HG02938 (cell line): Measurements from ENCODE around the gene ZFP36L1.

Source experiments
- ATAC-seq: cut with Tn5 transposase; IDR thresholded peaks from one replicate; pipeline ENCODE4 v1.9.1; 2021; ENCODE audit warnings: mild to moderate bottlenecking, moderate library complexity; ENCODE audit not compliant: unreplicated experiment

ZFP36L1 gene

GRCh38 chr14:68785534-68786490, 7.1 kb downstream of the ZFP36L1 start:
- ATAC-seq = no peak

- no peak for ATAC-seq
Observed at GRCh38 chr14:68784978-68785533, 7.8 kb downstream of the ZFP36L1 start.

- no peak for ATAC-seq
Observed at GRCh38 chr14:68784226-68784910, 8.5 kb downstream of the ZFP36L1 start.

DNA sequence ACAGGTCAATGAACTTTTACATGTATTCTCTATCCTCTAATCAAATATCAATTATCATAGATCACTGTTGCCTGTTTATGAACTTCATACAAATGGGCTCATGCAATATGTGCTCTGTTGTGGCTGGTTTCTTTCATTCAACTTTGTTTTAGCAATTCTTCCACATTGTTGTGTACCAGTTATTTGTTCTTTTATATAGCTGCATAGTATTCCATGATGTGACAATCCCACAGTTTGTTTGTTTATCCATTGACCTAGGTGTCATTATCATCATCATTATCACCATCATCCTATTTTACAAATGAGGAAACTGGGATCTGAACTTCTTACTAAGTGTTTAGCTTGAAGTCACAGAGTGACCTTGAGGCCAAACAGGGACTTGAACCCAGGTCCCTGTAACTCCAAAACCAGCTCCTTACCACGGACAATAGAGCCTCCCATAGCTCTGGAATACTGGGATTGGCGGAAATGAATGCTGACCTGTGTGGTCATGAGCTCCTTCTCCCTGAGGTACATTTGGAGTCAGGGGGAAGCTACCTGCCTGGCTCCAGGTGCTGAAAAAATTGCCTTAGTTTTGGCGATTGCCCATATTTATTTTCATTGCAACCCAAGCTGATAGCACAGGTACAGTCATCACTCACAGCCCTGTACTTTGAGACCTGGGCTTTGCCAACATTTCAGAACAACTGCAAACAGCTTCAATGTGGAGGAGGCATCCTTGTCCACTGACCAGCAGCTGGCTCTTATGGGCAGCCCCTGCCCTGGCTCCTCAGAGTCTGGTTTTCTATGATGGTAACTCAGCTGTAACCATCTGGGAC, 9.2 kb downstream of the ZFP36L1 start:
- ATAC-seq = no peak

- ATAC-seq = no peak
Observed at GRCh38 chr14:68782091-68782981, 10.5 kb downstream of the ZFP36L1 start.

GRCh38 chr14:68781161-68782021, 11.5 kb downstream of the ZFP36L1 start:
- no peak for ATAC-seq

DNA sequence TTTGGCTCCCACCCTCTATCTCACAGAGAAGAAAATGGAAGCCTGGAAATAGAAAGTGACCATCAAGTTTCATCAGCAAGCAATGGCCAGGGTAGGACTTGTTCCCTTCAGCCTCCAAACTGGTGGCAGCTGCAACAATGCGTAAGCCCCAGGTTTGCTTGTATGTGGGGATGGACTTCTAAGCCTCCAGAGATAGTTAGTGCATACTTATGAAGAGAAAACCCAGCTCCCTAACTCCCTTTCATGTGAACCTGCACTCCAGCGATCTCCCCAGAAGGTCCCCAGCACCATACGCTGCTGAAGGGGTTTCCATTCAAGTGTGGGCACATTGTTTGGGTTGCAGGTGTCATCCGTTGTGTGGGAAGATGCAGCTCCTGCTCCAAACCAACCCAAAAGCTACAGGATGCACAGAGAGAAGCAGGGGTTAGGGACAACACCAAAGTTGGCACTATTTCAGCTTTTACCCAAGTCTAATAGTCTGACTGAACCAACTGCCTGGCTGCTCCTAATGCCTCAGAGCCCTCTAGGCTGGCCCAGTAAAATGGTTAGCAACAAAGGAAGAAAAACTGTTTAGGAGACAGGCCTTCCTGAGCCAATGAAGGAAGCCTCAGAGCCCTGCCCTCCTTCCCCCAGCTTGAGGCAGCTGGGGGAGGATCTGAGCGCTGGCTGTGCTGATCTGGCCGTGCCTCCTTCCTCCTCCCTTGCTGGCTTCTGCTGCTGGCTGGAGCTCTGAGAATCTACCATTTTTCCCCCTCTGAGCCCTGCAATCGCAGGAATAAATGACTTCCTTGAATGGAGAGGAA, 12.3 kb downstream of the ZFP36L1 start:
- no peak for ATAC-seq

DNA sequence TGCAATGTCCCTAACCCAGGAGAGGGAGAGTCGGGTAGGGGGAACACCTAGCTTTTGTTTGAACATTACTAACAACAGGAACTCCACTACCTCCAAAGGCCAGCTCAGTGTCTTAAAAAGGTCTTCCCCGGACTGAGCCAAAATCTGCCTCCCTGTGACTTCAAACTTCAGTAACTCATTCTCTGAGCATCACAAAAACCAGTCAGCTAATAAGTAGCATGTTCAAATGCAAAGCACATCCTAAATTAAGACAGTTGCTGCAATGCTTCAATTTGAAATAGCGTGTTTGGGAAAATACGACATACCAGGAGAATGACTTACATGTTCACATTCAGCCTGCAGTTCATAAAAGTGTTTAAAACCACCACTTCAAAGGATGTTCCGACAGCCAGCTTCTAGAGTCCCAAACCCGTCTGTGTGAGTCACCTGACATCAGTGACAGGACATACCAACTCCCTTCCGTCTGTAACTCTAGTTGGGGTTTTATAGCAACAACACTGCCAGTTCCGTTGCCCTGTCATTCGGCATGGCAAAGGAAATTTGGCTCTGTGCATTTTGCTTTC, 13.0 kb downstream of the ZFP36L1 start:
- ATAC-seq = no peak

GRCh38 chr14:68777644-68778043, 15.2 kb downstream of the ZFP36L1 start:
- ATAC-seq = no peak

- no peak for ATAC-seq
Observed at GRCh38 chr14:68775614-68776126, 17.2 kb downstream of the ZFP36L1 start.

DNA sequence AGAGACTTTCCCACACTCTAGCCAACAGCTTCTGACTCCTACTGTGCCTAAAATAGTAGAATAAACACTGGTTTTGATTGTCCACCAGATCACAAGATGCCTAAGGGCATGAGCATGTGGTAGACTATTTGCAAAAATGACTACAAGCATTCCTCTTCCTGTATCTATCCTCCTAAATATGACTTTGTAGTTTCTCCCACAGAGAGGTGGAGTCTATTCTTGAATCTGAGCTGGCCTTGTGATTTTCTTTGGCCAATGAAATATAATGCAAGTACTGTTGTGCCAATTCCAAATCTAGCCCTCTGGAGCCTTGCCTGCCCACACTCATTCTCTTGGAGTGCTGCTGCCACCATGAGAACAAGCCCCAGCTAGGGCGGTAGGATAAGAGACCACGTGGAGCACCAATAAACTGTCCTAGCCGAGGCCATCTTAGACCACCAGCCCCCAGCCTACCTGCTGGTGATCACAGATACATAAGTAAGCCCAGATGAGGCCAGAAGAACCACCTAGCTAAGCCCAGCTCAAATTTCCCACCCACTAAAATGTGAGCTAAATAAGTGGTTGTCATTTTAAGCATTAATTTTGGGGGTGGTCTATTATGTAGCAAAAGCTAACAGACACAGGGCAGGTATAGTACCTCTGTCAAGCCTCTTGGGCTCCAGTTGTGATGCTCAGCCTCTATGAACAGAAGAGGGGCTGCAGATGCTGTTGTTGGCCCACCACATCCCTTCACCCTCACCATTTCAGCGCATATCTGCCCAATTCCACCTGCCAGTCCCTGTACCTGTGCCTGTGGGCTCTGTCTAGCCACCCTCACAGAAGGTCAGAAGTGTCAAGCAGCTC, 17.9 kb downstream of the ZFP36L1 start:
- ATAC-seq = no peak

DNA sequence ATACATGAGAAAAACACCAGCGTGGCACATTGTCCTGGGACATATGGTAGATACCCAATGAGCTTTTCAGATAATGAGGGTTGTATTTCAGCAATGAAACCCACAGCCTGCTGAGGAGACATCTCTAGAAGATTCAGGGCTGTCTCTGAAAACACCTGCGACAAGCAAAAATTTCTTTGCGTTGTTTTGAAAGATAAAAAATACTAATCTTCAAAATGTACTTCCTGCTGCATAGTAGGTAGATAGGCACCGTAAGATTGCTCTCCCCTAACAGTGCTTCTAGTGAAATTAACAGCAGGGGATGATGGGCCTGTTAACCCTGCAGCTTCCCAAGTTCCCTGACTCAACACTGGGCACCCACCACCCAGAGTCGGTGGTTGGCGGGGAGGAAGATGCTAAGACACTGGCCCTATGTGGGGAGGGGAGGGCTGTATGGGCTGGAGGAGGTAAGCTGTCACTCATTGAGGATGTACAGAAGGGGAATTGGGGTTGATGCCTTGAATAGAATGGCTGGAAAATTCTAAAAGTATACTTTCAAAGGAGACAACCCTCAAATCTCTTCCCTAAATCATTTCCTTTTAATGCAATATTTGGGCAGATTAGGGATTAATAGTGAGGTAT, 20.0 kb downstream of the ZFP36L1 start:
- no peak for ATAC-seq

DNA sequence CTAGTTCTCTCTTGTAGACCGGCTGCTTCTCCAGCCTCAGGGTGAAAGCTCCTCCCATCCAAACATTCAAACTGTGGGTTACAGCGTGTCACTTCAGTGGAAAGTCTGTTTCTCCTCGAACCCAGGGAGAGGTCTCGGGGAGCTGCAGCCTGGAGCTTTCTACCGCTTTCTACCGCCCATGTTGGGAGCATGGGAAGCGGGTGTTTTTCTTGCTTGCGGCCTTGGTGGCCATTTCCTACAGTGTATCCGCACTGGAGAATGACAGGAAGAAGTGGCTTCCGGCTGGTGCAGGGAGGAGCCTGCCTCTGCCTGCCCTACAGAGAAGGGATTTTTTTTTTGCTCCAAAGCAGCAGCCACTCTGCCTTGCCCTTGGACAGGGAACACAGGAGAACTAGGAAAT, 21.2 kb downstream of the ZFP36L1 start:
- no peak for ATAC-seq

DNA sequence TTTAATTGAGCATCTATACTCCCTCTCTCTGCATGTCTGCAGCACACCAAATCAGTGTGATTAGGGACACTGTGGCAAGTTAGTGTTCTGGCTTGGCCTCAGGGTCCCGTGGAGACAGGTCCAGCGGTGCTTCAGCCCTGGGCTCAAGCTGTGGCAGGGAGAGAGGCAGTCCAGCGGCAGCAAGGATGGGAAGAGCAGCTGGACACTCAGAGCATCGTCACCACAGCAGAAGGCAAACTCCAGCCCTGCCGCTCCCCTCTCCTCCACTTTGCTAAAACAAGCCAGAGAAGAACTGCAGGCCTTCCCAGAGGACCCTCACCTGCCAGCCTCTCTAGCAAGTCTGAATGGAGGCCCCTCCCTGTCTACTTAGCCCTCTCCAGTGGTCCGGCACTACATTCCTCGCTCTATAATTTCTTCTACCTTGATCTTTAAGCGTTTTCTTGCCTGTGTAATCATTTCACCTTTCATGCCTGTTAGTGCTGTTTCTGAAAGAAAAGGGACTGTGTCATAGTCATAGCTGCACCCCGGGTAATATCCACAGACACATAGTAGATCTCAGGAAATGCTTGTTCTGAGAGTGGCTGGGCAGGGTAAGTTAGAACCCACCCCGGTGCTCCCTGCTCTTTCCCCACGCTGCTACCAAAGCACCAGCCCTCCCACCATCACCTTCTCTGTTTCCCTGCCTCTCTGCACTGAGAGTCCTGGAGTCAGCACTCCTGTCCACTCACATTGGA, 22.1 kb downstream of the ZFP36L1 start:
- no peak for ATAC-seq

- ATAC-seq = no peak
Observed at GRCh38 chr14:68770051-68770450, 22.8 kb downstream of the ZFP36L1 start.

DNA sequence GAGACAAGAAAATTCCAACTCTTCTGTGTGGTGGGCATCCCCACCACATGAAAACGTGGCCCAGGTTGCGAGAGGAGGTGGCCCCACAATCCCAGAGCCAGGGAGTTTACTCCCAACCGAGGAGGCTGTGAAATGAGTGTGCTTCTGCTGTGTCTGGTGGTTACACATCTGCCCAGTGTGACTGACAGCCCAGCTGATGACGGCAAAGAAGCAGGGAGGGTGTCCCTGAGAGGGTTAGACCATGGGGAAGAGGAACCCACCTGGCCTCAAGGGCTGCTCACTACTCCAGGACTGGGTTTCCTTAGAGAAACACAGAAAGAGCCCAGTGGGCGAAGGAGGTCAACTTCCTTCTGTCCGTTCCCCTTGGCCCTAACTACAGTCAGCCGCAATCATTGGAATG, 24.6 kb downstream of the ZFP36L1 start:
- ATAC-seq = no peak
